Measurements from ENCODE around the gene SEMA4D.

SEMA4D gene

GRCh38 chr9:89370593-89370992 lies 127.3 kb downstream of the SEMA4D start:
- H3K27ac ChIP-seq: no peak overlapping the region
- no peak for TF ChIP-seq CTCF (IDR thresholded peaks at IDR 0.05)
- TF ChIP-seq ZFX (IDR thresholded peaks at IDR 0.05; ENCODE audit: borderline replicate concordance): no peak

- TF ChIP-seq CTCF (IDR thresholded peaks at IDR 0.05) (no peak), ZFX (IDR thresholded peaks at IDR 0.05; ENCODE audit: borderline replicate concordance) (no peak)
- H3K27ac ChIP-seq: no peak overlapping the region
Observed at GRCh38 chr9:89368978-89369377, 128.9 kb downstream of the SEMA4D start.

GRCh38 chr9:89368550-89368949 lies 129.4 kb downstream of the SEMA4D start:
- no peak overlapping the region for H3K27ac ChIP-seq
- TF ChIP-seq CTCF (IDR thresholded peaks at IDR 0.05) (no peak), ZFX (IDR thresholded peaks at IDR 0.05; ENCODE audit: borderline replicate concordance) (no peak)

GRCh38 chr9:89367726-89368437 lies 130.0 kb downstream of the SEMA4D start:
- no peak for TF ChIP-seq ZFX (IDR thresholded peaks at IDR 0.05; ENCODE audit: borderline replicate concordance)
- no peak for TF ChIP-seq CTCF (IDR thresholded peaks at IDR 0.05)

GRCh38 chr9:89367281-89367680 lies 130.6 kb downstream of the SEMA4D start:
- H3K27ac ChIP-seq: no peak overlapping the region
- no peak for TF ChIP-seq CTCF (IDR thresholded peaks at IDR 0.05)
- no peak for TF ChIP-seq ZFX (IDR thresholded peaks at IDR 0.05; ENCODE audit: borderline replicate concordance)

More at GRCh38 chr9:89367726-89368437, 130.0 kb downstream of the SEMA4D start:
- H3K27ac ChIP-seq: no peak overlapping the region

GRCh38 chr9:89366711-89367110 lies 131.2 kb downstream of the SEMA4D start:
- no peak overlapping the region for H3K27ac ChIP-seq
- TF ChIP-seq CTCF (IDR thresholded peaks at IDR 0.05) (no peak), ZFX (IDR thresholded peaks at IDR 0.05; ENCODE audit: borderline replicate concordance) (no peak)

- TF ChIP-seq CTCF (IDR thresholded peaks at IDR 0.05) (no peak), ZFX (IDR thresholded peaks at IDR 0.05; ENCODE audit: borderline replicate concordance) (no peak)
- H3K27ac ChIP-seq: no peak overlapping the region
Observed at GRCh38 chr9:89365532-89365912, 132.4 kb downstream of the SEMA4D start.
